HTERT RPE-1 (cell line): ENCODE data around the gene OBI1.
"Not testable (repeated sequence)": the region's sequence is repeated elsewhere in the genome, so short reads cannot be mapped to it uniquely, and the experiment has no call there.

ENCODE experiments used
- in situ Hi-C: fragments of 300-500 bp; cut with MboI; formaldehyde crosslinking; loops from 4 replicates; pipeline ENCODE4 v1.14.3; 2020; ENCODE audit warnings: low sequenced_read_pairs

OBI1 gene

GRCh38 chr13:78649997-78650716 lies 8.8 kb downstream of the OBI1 start:
- in situ Hi-C loops, result no loop called here

GRCh38 chr13:78647109-78647678 lies 11.8 kb downstream of the OBI1 start:
- in situ Hi-C loops, result not testable (repeated sequence)

GRCh38 chr13:78638216-78638615 lies 20.7 kb downstream of the OBI1 start:
- in situ Hi-C loops, result no loop called here

GRCh38 chr13:78636495-78636894 lies 22.5 kb downstream of the OBI1 start:
- in situ Hi-C loops, result no loop called here

GRCh38 chr13:78632996-78633395 lies 26.0 kb downstream of the OBI1 start:
- in situ Hi-C loops, result no loop called here

GRCh38 chr13:78631077-78631476 lies 27.9 kb downstream of the OBI1 start:
- in situ Hi-C loops, result no loop called here

- in situ Hi-C loops, result no loop called here
These were observed 28.4 kb downstream of the OBI1 start for GRCh38 chr13:78630511-78630910.

GRCh38 chr13:78625384-78625783 lies 33.6 kb downstream of the OBI1 start:
- in situ Hi-C loops, result no loop called here

- in situ Hi-C loops, result no loop called here
These were observed 35.8 kb downstream of the OBI1 start for GRCh38 chr13:78623132-78623531.

GRCh38 chr13:78620936-78621470 lies 38.0 kb downstream of the OBI1 start:
- in situ Hi-C loops, result no loop called here

- in situ Hi-C loops, result no loop called here
These were observed 40.5 kb downstream of the OBI1 start for GRCh38 chr13:78618411-78618810.

- in situ Hi-C loops, result no loop called here
These were observed 47.9 kb downstream of the OBI1 start for GRCh38 chr13:78611040-78611439.

GRCh38 chr13:78610381-78610883 lies 48.5 kb downstream of the OBI1 start:
- in situ Hi-C loops, result no loop called here

- in situ Hi-C loops, result no loop called here
These were observed 49.3 kb downstream of the OBI1 start for GRCh38 chr13:78609464-78610205.

GRCh38 chr13:78608688-78609463 lies 50.1 kb downstream of the OBI1 start:
- in situ Hi-C loops, result no loop called here

GRCh38 chr13:78608252-78608687 lies 50.7 kb downstream of the OBI1 start:
- in situ Hi-C loops, result no loop called here

- in situ Hi-C loops, result no loop called here
These were observed 51.3 kb downstream of the OBI1 start for GRCh38 chr13:78607409-78608251.

GRCh38 chr13:78606471-78607408 lies 52.2 kb downstream of the OBI1 start:
- in situ Hi-C loops, result no loop called here
